Caco-2 (cell line): ENCODE measurements around the gene CNKSR1. TPM values are rescaled to one million over a fixed set of nuclear protein-coding genes. Genes with fewer than 3 reads are reported as not detected.

Source experiments
- BruUV-seq: library from RNA; stranded (reverse); fragments of 400-500 nt; replicated peaks from 2 replicates; lab custom pipeline; 2021; lab: Mats Ljungman, UMichigan
- CTCF ChIA-PET: fragments of 300-600 bp; sonication (Branson Sonifier 250); formaldehyde crosslinking; loops from one replicate; lab custom pipeline; 2022; ENCODE audit warnings: antibody characterized with exemption; lab: Charles Lee
- POLR2A ChIA-PET: fragments of 300-600 bp; sonication (Branson Sonifier 250); formaldehyde crosslinking; loops from one replicate; lab custom pipeline; 2022; ENCODE audit warnings: antibody characterized with exemption; lab: Charles Lee
- DNase-seq, 2 experiments: peaks; one replicate each; pipeline versions ENCODE4 v3.0.0 to v3.0.0-alpha.2; 2020 to 2022
- H3K27me3 ChIP-seq: replicated peaks from 2 replicates; pipeline ENCODE4 v1.6.0; 2011; ENCODE audit warnings: low read length; ENCODE audit not compliant: control insufficient read depth, insufficient read depth
- H3K36me3 ChIP-seq: 2 replicates; pipeline ENCODE4 v1.5.1; 2011; ENCODE audit warnings: low read length; ENCODE audit not compliant: control insufficient read depth, insufficient read depth
- H3K4me1 ChIP-seq: fragments of 250-450 bp; sonication (Bioruptor Pico); 2 replicates; pipeline ENCODE4 v1.5.1; 2020; ENCODE audit warnings: mild to moderate bottlenecking
- H3K4me3 ChIP-seq: 2 replicates; pipeline ENCODE4 v1.5.1; 2011; ENCODE audit warnings: low read depth, mild to moderate bottlenecking, control low read depth, low read length
- H3K9me3 ChIP-seq: fragments of 250-450 bp; sonication (Bioruptor Pico); 2 replicates; pipeline ENCODE4 v1.5.1; 2020; ENCODE audit warnings: mild to moderate bottlenecking, moderate library complexity
- H3K27ac Mint-ChIP-seq: one replicate; pipeline ENCODE4 v1.8.0; 2022; ENCODE audit warnings: mixed read lengths; ENCODE audit not compliant: unreplicated experiment
- H3K27me3 Mint-ChIP-seq: one replicate; pipeline ENCODE4 v1.8.0; 2022; ENCODE audit warnings: mixed read lengths; ENCODE audit not compliant: insufficient read depth, unreplicated experiment
- H3K36me3 Mint-ChIP-seq: one replicate; pipeline ENCODE4 v1.8.0; 2022; ENCODE audit warnings: mild to moderate bottlenecking, mixed read lengths; ENCODE audit not compliant: insufficient read depth, unreplicated experiment
- H3K4me1 Mint-ChIP-seq: one replicate; pipeline ENCODE4 v1.8.0; 2022; ENCODE audit warnings: low read depth, mixed read lengths; ENCODE audit not compliant: unreplicated experiment
- H3K4me3 Mint-ChIP-seq: one replicate; pipeline ENCODE4 v1.8.0; 2022; ENCODE audit warnings: mild to moderate bottlenecking, moderate library complexity, mixed read lengths; ENCODE audit not compliant: unreplicated experiment
- H3K9me3 Mint-ChIP-seq: one replicate; pipeline ENCODE4 v1.8.0; 2022; ENCODE audit warnings: mixed read lengths; ENCODE audit not compliant: unreplicated experiment
- CTCF ChIP-seq, 2 experiments: fragments of 200-600 bp in 1 of 2; IDR thresholded peaks; 1 replicate in 1 of 2; 2 replicates in 1 of 2; pipeline versions ENCODE4 v1.5.1 to v1.8.0; 2011 to 2022; ENCODE audit warnings: antibody characterized with exemption in 1 of 2, control low read depth in 1 of 2, inconsistent platforms in 1 of 2, low read depth in 1 of 2, low read length in 1 of 2, mild to moderate bottlenecking in 1 of 2, moderate library complexity in 1 of 2; ENCODE audit not compliant: insufficient read depth in 1 of 2, severe bottlenecking in 1 of 2, unreplicated experiment in 1 of 2
- intact Hi-C: fragments of 100-400 bp; cut with micrococcal nuclease; formaldehyde crosslinking; loops from one replicate; pipeline ENCODE4 v1.10.0; 2022; ENCODE audit not compliant: unreplicated experiment
- total RNA-seq: library from RNA; stranded (reverse); gene quantifications from 2 replicates; pipeline ENCODE4 v1.2.3, GENCODE V29; 2022

The CNKSR1 gene
- total RNA-seq, 1 experiment from 2014 or later: 16.1 TPM

- H3K4me3 ChIP-seq: no peak within 1 kb of the TSS
- no TSS peak for BruUV-seq
- CTCF ChIA-PET: interaction anchor here (1.6 kb wide), 1 partner anchor 11 kb away, joined by 5 read pairs; the partner anchor contains the start of gene ZNF593
Measured at GRCh38 chr1:26158908-26159742, 18.2 kb upstream of the CNKSR1 start, which contains the start of gene FAM110D. Gene FAM110D (plus strand): TSS chr1:26159079. CDS start chr1:26161292, 2,213 bp downstream.

GRCh38 chr1:26159743-26160039 lies 17.6 kb upstream of the CNKSR1 start:
- Histone ChIP-seq H3K4me1 (peaks cover 29% of the 10 kb centered on the region), H3K27me3 (no peaks in the 10 kb centered on the region), H3K9me3 (no peaks in the 10 kb centered on the region), H3K4me3 (no peak overlapping the region), H3K36me3 (no peaks in the 10 kb centered on the region)
- no peak for TF ChIP-seq CTCF (IDR thresholded peaks at IDR 0.05; ENCODE audit: insufficient read depth in 1 of 2, low read depth in 1 of 2, low read length in 1 of 2, severe bottlenecking in 1 of 2, unreplicated experiment in 1 of 2)
- no peak overlapping the region for H3K4me3 Mint-ChIP-seq
- no TSS peak for BruUV-seq
- no peak overlapping the region for H3K27ac Mint-ChIP-seq
- peaks cover 10% of the 10 kb centered on the region for H3K4me1 Mint-ChIP-seq
- no peaks in the 10 kb centered on the region for H3K9me3 Mint-ChIP-seq
- DNase-seq: no peak
- CTCF ChIA-PET: interaction anchor here (1.6 kb wide), 1 partner anchor 10 kb away, joined by 5 read pairs; the partner anchor contains the start of gene ZNF593
- intact Hi-C loops: loop anchor here (5.0 kb wide), 1 partner anchor 122 kb away; no protein-coding TSS in a partner anchor
- POLR2A ChIA-PET: no interaction called here
- H3K27me3 Mint-ChIP-seq: no peaks in the 10 kb centered on the region
- H3K36me3 Mint-ChIP-seq: no peaks in the 10 kb centered on the region

More at GRCh38 chr1:26158908-26159742, 18.2 kb upstream of the CNKSR1 start, which contains the start of gene FAM110D:
- no peak for DNase-seq
- no peaks in the 10 kb centered on the region for H3K9me3 Mint-ChIP-seq
- H3K27me3 Mint-ChIP-seq: no peaks in the 10 kb centered on the region
- Histone ChIP-seq H3K9me3 (no peaks in the 10 kb centered on the region), H3K27me3 (no peaks in the 10 kb centered on the region), H3K4me1 (peaks cover 26% of the 10 kb centered on the region), H3K36me3 (no peaks in the 10 kb centered on the region)
- no peaks in the 10 kb centered on the region for H3K36me3 Mint-ChIP-seq
- H3K27ac Mint-ChIP-seq: no peak within 1 kb of the TSS
- H3K4me3 Mint-ChIP-seq: no peak within 1 kb of the TSS
- peaks cover 8% of the 10 kb centered on the region for H3K4me1 Mint-ChIP-seq
- intact Hi-C loops: no loop called here
- POLR2A ChIA-PET: no interaction called here
- TF ChIP-seq CTCF (IDR thresholded peaks at IDR 0.05; ENCODE audit: insufficient read depth in 1 of 2, low read depth in 1 of 2, low read length in 1 of 2, severe bottlenecking in 1 of 2, unreplicated experiment in 1 of 2): no peak

- no peak for DNase-seq
- Mint-ChIP-seq H3K9me3 (no peaks in the 10 kb centered on the region), H3K4me3 (peak overlapping the region; percentile 72), H3K27ac (no peak overlapping the region), H3K4me1 (peaks cover 14% of the 10 kb centered on the region), H3K27me3 (no peaks in the 10 kb centered on the region), H3K36me3 (no peaks in the 10 kb centered on the region)
- ChIA-PET CTCF (interaction anchor here (1.2 to 2.1 kb wide), 2 partner anchors 16 to 124 kb away, joined by 5 to 13 read pairs; no protein-coding TSS in a partner anchor), POLR2A (interaction anchor here (0.6 kb wide), 1 partner anchor 186 kb away, joined by 5 read pairs; no protein-coding TSS in a partner anchor)
- TF ChIP-seq CTCF (IDR thresholded peaks at IDR 0.05; ENCODE audit: insufficient read depth in 1 of 2, low read depth in 1 of 2, low read length in 1 of 2, severe bottlenecking in 1 of 2, unreplicated experiment in 1 of 2): no peak
- no peaks in the 10 kb centered on the region for H3K27me3 ChIP-seq
- intact Hi-C loops: loop anchor here (1.0 to 5.0 kb wide), 2 partner anchors 15 to 123 kb away; no protein-coding TSS in a partner anchor
- peaks cover 29% of the 10 kb centered on the region for H3K4me1 ChIP-seq
- no peaks in the 10 kb centered on the region for H3K36me3 ChIP-seq
- BruUV-seq: no TSS peak
- no peaks in the 10 kb centered on the region for H3K9me3 ChIP-seq
- H3K4me3 ChIP-seq: peak overlapping the region; percentile 53
Measured at GRCh38 chr1:26160527-26161414, 16.5 kb upstream of the CNKSR1 start.
